Smooth muscle cell (in vitro differentiated cells): ENCODE results near the gene ANO9. TPM values are rescaled to one million over a fixed set of nuclear protein-coding genes. Genes with fewer than 3 reads are reported as not detected.

ENCODE experiments used
- DNase-seq: peaks from one replicate; lab custom pipeline; 2025; ENCODE audit not compliant: unreplicated experiment; lab: John Stamatoyannopoulos, UW
- H2AFZ ChIP-seq: fragments of 200-600 bp; sonication (generic); 2 replicates; pipeline ENCODE4 v1.6.0; 2016; ENCODE audit warnings: antibody characterized with exemption, low read depth, mild to moderate bottlenecking
- H3F3A ChIP-seq: fragments of 200-600 bp; sonication (generic); 2 replicates; pipeline ENCODE4 v1.6.0; 2017; ENCODE audit warnings: antibody characterized with exemption, low read depth
- H3K27ac ChIP-seq: fragments of 200-600 bp; sonication (generic); 2 replicates; pipeline ENCODE4 v1.5.1; 2016; ENCODE audit warnings: low read depth, mild to moderate bottlenecking
- H3K27me3 ChIP-seq: fragments of 200-600 bp; sonication (generic); 2 replicates; pipeline ENCODE4 v1.6.1; 2016; ENCODE audit warnings: low read depth, mild to moderate bottlenecking
- H3K36me3 ChIP-seq: fragments of 200-600 bp; sonication (generic); 2 replicates; pipeline ENCODE4 v1.5.1; 2016; ENCODE audit warnings: low read depth
- H3K4me1 ChIP-seq: fragments of 200-600 bp; sonication (generic); 2 replicates; pipeline ENCODE4 v1.5.1; 2016; ENCODE audit warnings: low read depth
- H3K4me2 ChIP-seq: fragments of 200-600 bp; sonication (generic); 2 replicates; pipeline ENCODE4 v1.6.0; 2016; ENCODE audit warnings: mild to moderate bottlenecking
- H3K4me3 ChIP-seq: fragments of 200-600 bp; sonication (generic); 2 replicates; pipeline ENCODE4 v1.5.1; 2016; ENCODE audit warnings: mild to moderate bottlenecking
- H3K79me2 ChIP-seq: fragments of 200-600 bp; sonication (generic); 2 replicates; pipeline ENCODE4 v1.6.0; 2016; ENCODE audit warnings: low read depth, mild to moderate bottlenecking
- H3K9ac ChIP-seq: fragments of 200-600 bp; sonication (generic); 2 replicates; pipeline ENCODE4 v1.6.0; 2016; ENCODE audit warnings: low read depth
- H3K9me3 ChIP-seq: fragments of 200-600 bp; sonication (generic); replicated peaks from 2 replicates; pipeline ENCODE4 v1.5.1; 2016; ENCODE audit warnings: low read depth
- H4K20me1 ChIP-seq: fragments of 200-600 bp; sonication (generic); 2 replicates; pipeline ENCODE4 v1.6.0; 2016; ENCODE audit warnings: low read depth
- WGBS: methylation state at CpG from one replicate; pipeline ENCODE4 v1.1.7; 2016; ENCODE audit warnings: low lambda C conversion rate; 5-methylcytosine and 5-hydroxymethylcytosine counted together
- polyA plus RNA-seq: library from polyadenylated mRNA; unstranded; fragments of >200 nt; fragmentation: Nextera tagmentation; extraction: Ambion mirVana; gene quantifications from 2 replicates; pipeline ENCODE4 v1.2.1, GENCODE V29; 2016
- total RNA-seq: library from RNA; depleted of rRNA; stranded (reverse); fragments of >200 nt; gene quantifications from 2 replicates; pipeline ENCODE4 v1.2.3, GENCODE V29; 2014
- TF ChIP-seq, protein P1 (sequence below): fragments of 200-600 bp; sonication (generic); IDR thresholded peaks from 2 replicates; pipeline ENCODE4 v1.5.1; 2017; ENCODE audit warnings: borderline replicate concordance, mild to moderate bottlenecking, antibody characterized with exemption; ENCODE audit not compliant: insufficient read depth, poor library complexity, severe bottlenecking

ANO9 gene
- total and polyA plus RNA-seq, 2 experiments from 2014 or later: 0.67 to 1.5 TPM

DNA sequence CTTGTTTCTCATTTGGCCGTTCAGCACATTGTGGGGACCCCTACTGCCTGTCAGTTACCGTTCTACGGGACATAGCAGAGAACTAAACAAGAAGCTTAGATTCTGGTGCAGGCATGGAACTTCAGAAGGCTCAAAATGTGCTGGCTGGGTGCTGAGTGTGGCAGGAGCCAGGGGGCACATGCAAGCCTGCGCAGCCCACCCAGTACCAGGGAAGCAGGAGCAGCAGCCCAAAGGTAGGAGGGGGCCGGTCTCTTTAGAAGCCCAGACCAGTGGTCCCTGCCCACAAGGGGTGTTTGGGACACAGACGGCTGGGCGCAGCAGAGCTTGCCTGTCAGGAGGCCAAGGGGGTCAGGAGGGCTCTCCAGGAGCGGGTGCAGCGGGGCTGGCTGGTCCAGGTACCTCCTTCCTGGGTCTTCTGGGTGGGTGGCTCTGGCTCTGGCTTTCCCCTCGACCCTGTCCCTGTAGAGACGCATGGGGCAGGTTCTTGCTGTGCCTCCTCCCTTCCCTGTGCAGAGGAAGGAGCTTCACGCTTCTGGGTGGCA is 10.5 kb upstream of the ANO9 start:
- peak overlapping the region; percentile 99 for H3K4me2 ChIP-seq
- H3K27ac ChIP-seq: no peak overlapping the region
- peaks cover 28% of the 10 kb centered on the region for H4K20me1 ChIP-seq
- no peak overlapping the region for H3K4me3 ChIP-seq
- no peak for DNase-seq
- peaks cover 68% of the 10 kb centered on the region for H3K79me2 ChIP-seq
- no peaks in the 10 kb centered on the region for H3K9me3 ChIP-seq
- no peaks in the 10 kb centered on the region for H3K27me3 ChIP-seq
- TF ChIP-seq, protein P1, sequence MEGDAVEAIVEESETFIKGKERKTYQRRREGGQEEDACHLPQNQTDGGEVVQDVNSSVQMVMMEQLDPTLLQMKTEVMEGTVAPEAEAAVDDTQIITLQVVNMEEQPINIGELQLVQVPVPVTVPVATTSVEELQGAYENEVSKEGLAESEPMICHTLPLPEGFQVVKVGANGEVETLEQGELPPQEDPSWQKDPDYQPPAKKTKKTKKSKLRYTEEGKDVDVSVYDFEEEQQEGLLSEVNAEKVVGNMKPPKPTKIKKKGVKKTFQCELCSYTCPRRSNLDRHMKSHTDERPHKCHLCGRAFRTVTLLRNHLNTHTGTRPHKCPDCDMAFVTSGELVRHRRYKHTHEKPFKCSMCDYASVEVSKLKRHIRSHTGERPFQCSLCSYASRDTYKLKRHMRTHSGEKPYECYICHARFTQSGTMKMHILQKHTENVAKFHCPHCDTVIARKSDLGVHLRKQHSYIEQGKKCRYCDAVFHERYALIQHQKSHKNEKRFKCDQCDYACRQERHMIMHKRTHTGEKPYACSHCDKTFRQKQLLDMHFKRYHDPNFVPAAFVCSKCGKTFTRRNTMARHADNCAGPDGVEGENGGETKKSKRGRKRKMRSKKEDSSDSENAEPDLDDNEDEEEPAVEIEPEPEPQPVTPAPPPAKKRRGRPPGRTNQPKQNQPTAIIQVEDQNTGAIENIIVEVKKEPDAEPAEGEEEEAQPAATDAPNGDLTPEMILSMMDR: no peak
- 96% methylated on average over 12 of the region's 12 CpGs for WGBS
- no peak overlapping the region for H2AFZ ChIP-seq
- no peaks in the 10 kb centered on the region for H3K36me3 ChIP-seq
- peaks cover 6% of the 10 kb centered on the region for H3F3A ChIP-seq
- peaks cover 8% of the 10 kb centered on the region for H3K4me1 ChIP-seq
- H3K9ac ChIP-seq: no peak overlapping the region

DNA sequence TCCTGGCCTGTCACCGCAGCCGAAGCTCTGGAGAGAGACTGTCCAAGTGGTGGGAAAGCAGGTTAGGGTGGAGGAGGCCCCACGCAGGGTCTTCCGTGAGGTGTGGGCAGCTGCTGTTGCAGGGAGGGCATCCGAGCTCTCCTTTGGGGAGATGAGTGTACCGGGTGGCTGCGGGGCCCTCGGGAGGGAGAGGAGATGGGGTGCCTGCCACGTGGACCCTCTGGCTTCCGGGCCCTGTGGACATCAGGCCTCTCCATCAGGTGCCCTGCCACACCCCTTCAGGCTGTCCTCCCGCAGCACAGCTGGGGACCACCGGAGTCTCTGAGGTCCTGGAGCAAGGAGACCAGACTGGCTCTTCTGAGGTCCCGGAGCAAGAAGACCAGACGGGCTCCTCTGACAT is 9.9 kb upstream of the ANO9 start:
- H3K36me3 ChIP-seq: no peaks in the 10 kb centered on the region
- no peak overlapping the region for H3K9ac ChIP-seq
- peak overlapping the region; percentile 98 for H3K4me3 ChIP-seq
- peak overlapping the region; percentile 99 for H3K4me2 ChIP-seq
- H4K20me1 ChIP-seq: peaks cover 22% of the 10 kb centered on the region
- H3F3A ChIP-seq: peaks cover 6% of the 10 kb centered on the region
- TF ChIP-seq, protein P1: no peak
- WGBS: 96% methylated on average over 14 of the region's 14 CpGs
- DNase-seq: no peak
- H3K9me3 ChIP-seq: no peaks in the 10 kb centered on the region
- H3K79me2 ChIP-seq: peaks cover 63% of the 10 kb centered on the region
- no peak overlapping the region for H2AFZ ChIP-seq
- no peaks in the 10 kb centered on the region for H3K27me3 ChIP-seq
- H3K27ac ChIP-seq: no peak overlapping the region
- H3K4me1 ChIP-seq: peaks cover 8% of the 10 kb centered on the region

DNA sequence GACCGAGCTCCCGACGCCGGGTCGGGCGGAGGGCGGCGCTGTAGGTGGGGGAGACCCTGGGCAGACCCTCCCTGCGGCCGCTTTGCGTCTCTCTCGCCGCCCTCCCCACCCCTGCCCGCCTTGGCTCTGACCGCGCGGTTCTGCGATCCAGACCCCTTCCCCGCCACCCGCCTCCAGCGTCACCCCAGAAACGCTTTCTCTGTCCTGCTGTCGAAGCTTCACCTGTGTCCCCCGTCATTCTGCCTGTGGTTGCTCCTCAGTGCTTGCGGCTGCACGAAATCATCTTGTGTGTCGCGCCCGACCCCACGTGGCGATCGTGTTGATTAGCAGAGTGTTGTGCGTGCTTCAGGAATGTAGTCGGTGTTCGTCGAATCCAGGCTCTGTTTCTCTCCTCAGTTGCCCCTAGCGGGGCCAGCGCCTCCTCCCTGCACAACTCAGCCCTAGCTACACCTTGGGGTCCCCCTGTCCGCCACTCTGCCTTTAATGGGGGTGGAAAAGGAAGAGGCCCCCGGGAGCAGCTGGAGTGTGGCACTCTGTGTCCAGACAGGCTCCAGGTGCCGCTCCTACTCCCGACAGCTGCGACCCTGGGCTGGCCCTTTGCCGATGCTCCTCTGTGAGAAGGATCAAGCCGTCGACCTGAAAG is 9.1 kb upstream of the ANO9 start:
- 11% methylated on average over 33 of the region's 46 CpGs for WGBS
- Histone ChIP-seq H3F3A (peaks cover 6% of the 10 kb centered on the region), H3K79me2 (peaks cover 55% of the 10 kb centered on the region), H4K20me1 (peaks cover 21% of the 10 kb centered on the region), H3K9ac (peak overlapping the region; percentile 90), H3K4me1 (peaks cover 8% of the 10 kb centered on the region), H3K27ac (no peak overlapping the region), H3K4me3 (peak overlapping the region; percentile 98), H3K9me3 (no peaks in the 10 kb centered on the region), H3K4me2 (peak overlapping the region; percentile 99), H3K36me3 (no peaks in the 10 kb centered on the region), H3K27me3 (no peaks in the 10 kb centered on the region), H2AFZ (peak overlapping the region; percentile 91)
- TF ChIP-seq, protein P1: peak; percentile 7
- DNase-seq: no peak
